SIG-M5 (cell line): ENCODE data around the gene DNAH8.

Source experiments
- DNase-seq: peaks from one replicate; lab custom pipeline; 2025; lab: John Stamatoyannopoulos, UW

Gene DNAH8

DNA sequence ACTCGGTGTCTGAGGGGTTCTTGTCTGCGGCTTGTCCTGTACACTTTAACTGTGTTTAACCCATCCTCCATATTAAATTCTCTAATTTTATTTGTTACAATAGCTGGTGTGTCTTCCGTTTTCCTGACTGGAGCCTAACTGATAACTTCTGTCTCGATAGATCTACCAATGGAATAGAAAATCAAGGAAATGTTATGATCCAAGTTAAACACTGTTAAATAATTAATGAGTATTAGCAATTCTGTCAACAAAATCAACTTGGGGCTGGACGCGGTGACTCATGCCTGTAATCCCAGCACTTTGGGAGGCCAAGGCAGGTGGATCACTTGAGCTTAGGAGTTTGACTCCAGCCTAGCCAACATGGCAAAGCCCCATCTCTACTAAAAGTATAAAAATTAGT, 81.7 kb downstream of the DNAH8 start:
- no peak for DNase-seq

DNA sequence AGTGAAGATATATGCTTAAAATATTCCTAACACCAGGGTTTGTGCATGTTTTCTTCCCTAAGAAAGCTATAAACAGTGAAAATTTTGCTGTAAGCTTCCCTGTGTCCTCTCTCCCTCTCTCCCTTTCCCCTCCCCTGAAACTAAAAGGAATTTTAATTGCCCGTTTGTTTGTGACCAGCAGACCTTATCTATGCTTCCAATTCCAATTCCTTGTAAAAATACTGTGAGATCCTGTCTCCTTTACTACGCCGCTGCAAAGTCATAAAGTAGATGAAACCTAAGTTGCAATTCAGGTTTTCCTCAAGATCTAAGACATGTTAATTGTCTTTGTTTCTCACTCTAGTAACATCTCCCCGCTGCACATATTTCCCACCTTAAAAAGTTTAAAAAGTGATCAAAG, 82.3 kb downstream of the DNAH8 start:
- DNase-seq = no peak

- no peak for DNase-seq
These were observed 84.5 kb downstream of the DNAH8 start for GRCh38 chr6:38799529-38800184.

DNA sequence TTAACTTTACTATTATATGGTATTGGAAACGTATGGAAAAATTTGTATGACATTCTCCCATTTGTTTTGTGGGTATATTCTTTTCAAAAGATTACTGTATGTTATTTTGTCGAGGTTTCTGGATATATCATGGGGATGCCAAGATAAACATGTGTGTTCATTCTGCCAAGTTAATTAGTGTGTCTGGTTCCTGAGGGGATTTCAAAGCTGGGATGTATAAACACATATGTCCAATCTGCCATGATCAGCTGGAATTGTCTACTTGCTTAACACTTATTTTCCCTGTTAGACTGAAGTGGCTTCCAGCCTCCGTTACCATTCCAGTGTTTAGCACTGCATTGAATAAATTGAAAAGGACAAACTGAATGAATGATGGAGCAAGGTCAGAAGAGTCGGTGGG, 86.2 kb downstream of the DNAH8 start:
- no peak for DNase-seq

DNA sequence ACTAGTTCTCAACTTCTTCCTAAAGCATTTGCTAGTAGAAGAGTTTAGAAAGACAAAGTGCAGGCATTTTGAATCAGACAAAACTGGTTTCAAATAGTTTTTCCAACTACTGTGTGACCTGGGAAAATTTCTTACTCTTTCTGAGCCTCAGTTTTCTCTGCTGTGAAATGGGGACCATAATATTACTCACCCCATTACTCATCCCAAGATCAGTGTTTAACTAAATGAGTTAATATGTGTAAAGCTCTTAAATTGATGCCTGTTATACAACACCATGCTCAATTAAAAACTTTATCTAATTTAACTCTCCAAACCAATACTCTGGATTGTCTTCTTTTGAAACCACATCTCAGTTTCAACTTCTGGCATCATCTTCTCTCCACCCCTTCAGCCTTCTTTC, 87.4 kb downstream of the DNAH8 start:
- no peak for DNase-seq

DNA sequence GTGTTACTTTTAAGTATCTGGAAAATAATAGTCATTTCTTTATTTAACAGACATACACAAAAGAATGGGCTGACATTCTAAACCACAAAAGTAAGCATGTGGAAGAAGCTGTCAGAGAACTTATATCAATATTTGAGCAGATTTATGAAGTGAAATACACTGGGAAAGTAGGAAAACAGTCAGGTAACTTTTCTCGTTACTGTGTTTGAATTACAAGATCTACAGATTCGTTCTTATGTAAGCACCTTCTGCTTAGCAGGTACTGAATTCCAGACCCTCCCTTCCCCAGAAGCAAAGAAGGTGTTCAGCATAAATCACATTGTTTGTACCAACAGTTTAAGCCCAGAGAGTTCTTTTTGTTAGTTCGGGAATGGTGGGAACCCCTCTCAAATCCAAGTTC, 88.0 kb downstream of the DNAH8 start:
- DNase-seq = no peak

- DNase-seq = no peak
These were observed 89.2 kb downstream of the DNAH8 start for GRCh38 chr6:38804358-38804757.

DNA sequence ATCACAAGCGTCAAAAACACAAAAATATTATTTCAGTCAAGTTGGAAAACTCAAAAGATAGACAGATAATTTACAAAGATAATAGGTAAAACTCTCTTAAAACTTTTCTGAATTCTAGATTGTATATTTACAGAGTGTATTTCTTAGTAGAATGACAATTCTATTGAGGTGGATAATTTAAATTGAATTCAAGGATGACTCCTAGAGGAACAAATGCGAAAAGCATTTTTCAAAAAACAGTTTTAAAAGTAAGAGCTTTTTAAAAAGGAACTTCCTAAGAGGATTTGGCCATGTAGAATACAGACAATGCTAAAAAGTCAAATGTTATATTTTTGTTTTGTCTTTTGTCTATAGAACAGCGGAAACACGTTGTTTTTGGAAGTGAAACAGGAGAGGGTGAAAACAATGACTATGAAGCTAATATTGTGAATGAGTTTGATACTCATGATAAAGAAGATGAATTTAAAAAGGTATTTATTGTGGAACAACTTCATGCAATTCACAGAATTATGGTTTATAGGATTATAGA, 90.1 kb downstream of the DNAH8 start:
- DNase-seq = no peak

DNA sequence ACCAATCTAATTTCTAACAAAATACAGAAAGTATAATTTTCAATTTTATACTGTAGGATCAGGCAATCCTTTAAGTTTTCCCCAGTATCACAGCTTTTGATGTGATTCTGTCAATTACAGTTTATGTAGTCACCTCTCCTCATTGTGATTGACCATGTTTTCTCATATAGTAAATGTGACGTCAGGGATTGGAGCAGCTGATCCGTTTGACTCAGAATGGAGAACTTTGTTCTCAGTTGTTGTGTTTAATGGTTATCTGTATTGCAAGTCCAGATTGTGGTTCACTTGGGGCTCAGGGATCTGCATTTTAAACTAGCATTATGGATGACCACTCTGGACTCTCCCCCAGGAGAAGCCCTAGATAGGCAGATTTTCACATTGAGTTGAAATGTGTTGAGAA, 90.6 kb downstream of the DNAH8 start:
- DNase-seq = no peak

DNA sequence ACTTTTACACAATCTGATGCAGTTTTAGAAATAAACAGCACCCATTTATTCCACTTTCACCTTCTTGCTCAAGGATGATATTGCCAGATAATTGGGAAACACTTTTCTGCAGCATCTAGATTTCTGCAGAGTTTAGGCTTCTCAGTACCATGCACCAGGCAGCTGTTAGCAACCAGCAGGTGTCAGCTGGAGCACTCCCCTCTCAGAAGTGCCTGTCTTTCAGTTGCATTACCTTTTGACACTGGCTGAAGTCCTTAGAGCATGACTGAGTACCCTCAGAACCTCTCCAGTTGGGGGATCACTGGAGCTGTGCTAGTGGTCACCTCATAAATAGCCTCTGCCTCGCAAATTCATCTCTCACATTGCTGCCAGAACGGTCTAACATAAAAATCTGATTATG, 91.2 kb downstream of the DNAH8 start:
- DNase-seq = no peak

GRCh38 chr6:38806833-38807232, 91.7 kb downstream of the DNAH8 start:
- no peak for DNase-seq

DNA sequence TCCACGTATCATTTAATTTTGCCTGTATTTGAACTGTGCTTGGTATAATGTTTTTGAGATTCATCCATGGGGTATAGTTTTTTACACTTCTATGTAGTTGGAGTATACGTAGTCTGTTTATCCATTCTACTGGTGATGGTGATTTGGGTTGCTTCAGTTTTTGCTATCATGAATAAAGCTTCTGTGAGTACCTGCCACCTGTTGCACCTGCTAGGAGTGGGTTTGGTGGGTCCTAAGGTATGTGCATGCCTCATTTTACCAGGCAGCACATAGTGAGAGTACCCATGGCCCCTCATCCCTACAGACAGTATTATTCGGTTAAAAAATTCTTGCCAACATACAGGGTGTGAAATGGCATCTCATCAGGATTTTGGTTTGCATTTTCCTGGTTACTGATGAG, 92.9 kb downstream of the DNAH8 start:
- no peak for DNase-seq

- DNase-seq = no peak
These were observed 98.1 kb downstream of the DNAH8 start for GRCh38 chr6:38813041-38813823.

- DNase-seq = no peak
These were observed 99.7 kb downstream of the DNAH8 start for GRCh38 chr6:38814761-38815160.

- no peak for DNase-seq
These were observed 100.1 kb downstream of the DNAH8 start for GRCh38 chr6:38815250-38815649.

- DNase-seq = no peak
These were observed 103.6 kb downstream of the DNAH8 start for GRCh38 chr6:38818691-38819090.

DNA sequence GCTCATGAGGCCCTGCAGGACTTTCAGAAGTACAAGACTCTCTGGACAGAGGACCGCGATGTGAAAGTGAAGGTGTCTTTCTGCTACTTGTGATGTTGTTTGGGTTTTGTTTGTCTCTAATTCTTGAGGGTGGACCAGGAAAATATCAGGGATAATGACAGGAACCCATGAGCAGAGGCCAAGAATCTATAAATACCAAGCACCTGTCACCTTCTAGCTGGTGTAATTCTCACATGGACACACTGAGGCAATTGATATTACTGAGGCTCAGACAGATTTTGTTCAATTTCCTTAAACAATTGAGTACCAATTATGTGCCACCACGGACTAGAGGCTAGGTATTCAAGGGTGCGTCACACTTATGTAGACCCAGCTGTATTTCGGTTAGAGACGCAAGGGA, 107.9 kb downstream of the DNAH8 start:
- DNase-seq = no peak

GRCh38 chr6:38824243-38824894, 109.3 kb downstream of the DNAH8 start:
- no peak for DNase-seq

DNA sequence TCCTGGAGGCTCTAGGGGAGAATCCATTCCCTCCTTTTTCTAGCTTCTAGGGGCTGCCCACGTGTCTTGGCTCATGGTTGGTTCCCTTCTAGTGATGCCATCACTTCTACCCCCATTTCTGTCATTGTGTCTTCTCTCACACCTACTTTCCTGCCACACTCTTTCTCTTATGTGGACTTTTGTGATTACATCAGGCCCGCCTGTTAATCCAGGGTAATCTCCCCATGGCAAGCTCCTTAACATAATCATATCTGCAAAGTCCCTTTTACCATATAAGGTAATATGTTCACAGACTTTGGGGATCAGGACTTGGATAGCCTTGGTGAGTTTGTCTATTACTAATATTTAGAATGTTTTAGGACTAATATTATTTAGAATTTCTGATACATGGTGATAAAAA, 111.9 kb downstream of the DNAH8 start:
- DNase-seq = no peak

- no peak for DNase-seq
These were observed 116.8 kb downstream of the DNAH8 start for GRCh38 chr6:38831865-38832264.

DNA sequence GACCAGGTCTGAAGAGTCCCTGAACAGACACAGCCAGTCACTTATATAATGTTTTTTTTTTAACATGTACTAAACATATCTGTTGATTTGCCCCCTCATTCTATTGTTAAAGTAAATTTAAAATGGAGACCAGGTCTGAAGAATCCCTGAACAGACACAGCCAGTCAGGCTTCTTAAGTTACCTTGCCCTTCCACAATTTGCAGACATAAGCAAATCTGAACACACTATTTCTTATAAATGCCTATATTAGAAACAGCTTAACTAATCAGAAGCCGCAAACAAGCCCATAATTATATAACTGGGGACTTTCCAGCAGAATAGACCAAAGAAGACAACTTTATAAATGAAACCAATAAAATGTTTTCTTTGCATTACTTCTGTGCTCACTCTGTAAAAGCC, 118.2 kb downstream of the DNAH8 start:
- no peak for DNase-seq

DNA sequence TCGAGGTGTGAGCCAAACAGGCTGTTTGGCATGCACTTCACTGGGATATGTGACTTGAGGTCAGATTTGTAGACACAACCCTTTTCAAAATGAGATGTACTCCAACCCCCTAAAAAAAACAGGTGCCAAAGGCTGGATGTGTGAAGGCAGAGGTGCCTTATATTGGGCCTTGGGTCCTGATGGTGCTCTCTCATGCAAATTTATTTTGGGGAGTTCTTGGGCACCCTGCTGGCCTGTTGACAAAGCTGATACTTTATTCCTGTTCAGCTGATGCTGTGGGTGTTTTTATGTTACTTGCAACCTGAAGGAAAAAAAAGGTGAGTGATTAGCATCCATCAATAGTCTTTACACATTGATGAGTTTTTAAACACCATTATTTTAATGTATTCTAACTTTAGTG, 121.5 kb downstream of the DNAH8 start:
- no peak for DNase-seq

- no peak for DNase-seq
These were observed 122.0 kb downstream of the DNAH8 start for GRCh38 chr6:38837101-38837500.
